SK-MEL-5 (cell line): ENCODE measurements around the gene SETD6. TPM values are rescaled to one million over a fixed set of nuclear protein-coding genes. Genes with fewer than 3 reads are reported as not detected.
"Not testable (repeated sequence)": the region's sequence is repeated elsewhere in the genome, so short reads cannot be mapped to it uniquely, and the experiment has no call there.

ENCODE experiments used
- DNase-seq: peaks from one replicate; pipeline ENCODE4 v3.0.0-alpha.2; 2016; ENCODE audit warnings: low read depth, low spot score
- in situ Hi-C: cut with HindIII; loops from 2 replicates; pipeline ENCODE4 v1.10.0; 2016; ENCODE audit warnings: low sequenced_read_pairs, high pct_unique_total_duplicates, low pct_unique_long_range_greater_than_20kb
- total RNA-seq: library from RNA; depleted of rRNA; stranded (reverse); fragments of >200 nt; shearing (Covaris generic); gene quantifications from 2 replicates; pipeline ENCODE4 v1.2.3, GENCODE V29; 2014

Gene SETD6
- total RNA-seq, 1 experiment from 2014 or later = 1.3 TPM

DNA sequence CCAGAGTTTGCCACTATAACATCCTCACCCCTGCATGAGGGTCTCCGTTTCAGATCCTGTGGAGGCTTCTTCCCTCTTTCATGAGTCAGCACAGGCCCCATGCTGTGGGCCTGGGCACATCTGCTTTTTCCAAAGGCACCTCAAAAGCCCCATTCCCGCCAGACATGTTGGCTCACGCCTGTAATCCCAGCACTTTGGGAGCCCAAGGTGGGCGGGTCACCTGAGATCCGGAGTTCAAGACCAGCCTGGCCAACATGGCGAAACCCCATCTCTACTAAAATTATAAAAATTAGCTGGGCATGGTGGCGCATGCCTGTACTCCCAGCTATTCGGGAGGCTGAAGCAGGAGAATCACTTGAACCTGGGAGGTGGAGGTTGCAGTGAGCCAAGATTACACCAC lies 24.8 kb upstream of the SETD6 start:
- in situ Hi-C loops, DNase-seq: not testable (repeated sequence)

DNA sequence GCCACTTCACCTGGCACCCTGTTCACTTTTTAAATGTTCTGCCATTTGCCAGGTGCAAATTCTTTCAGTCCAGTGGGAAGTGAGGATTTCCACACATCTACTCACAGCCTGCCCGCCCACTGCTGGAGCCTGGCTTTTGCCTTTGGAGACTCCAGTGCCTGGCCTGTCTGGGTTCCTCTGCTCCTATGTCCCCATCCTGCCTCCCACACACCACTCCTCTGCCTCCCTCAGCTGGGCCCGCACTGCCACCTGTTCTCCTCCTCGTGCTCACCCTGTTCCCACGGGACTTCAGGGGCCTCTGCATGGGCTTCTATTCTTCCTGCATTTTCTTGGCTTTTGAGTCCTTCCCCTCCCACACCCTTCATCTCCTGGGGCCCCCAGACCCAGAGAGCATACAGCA lies 23.3 kb upstream of the SETD6 start:
- DNase-seq = no peak
- in situ Hi-C loops = no loop called here

DNA sequence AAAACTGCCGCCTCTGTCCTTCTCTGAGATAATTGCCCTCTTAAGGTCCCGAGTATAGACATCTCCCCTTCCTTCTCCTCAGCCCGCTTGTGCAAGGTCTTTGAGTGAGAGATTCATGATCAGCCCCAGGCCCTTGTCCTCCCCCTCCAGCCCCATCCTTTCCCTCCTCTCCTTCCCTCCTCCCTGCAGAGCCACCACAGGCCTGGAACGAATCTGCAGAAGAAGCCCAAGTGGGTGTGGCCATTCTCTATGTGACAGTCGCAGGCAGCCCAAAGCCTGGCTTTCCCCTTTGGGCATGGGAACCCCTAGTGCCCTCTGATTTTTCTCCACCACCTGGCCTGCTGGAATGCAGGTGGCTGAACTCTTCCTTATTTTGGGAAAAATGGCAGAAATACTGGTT lies 22.6 kb upstream of the SETD6 start:
- DNase-seq = no peak
- in situ Hi-C loops = no loop called here

DNA sequence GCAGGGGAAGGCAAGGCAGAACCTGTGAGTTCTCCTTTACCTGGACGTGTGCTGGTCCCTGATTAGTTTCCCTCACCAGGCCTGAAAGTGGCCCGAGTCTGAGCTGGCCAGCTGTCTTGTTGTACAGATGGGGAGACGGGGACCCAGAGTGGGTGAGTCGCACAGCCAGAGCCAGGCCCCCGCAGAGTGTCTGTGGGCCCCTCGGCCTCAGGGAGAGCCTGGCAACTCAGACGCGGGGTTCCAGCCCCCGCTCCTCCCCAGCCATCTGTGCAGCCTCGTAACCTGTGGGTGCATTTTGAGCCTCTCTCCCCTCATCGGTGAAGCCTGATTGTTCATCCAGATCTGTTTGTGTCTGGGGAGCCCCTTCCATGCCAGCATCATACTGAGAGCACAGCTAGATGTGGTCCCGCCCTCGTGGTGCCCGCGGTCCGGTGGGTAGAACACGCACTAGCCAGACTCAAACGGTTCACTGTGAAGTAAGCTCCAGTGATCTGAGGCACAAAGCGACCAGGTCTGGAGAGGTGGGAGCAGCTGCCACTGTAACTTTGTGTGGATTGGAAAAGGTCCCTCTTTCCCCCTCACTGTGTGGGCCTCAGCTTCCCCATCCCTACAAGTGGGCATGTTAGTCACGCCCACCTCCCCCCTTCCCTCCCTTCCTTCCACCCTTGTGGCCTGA lies 21.4 kb upstream of the SETD6 start:
- DNase-seq = no peak
- in situ Hi-C loops = no loop called here

DNA sequence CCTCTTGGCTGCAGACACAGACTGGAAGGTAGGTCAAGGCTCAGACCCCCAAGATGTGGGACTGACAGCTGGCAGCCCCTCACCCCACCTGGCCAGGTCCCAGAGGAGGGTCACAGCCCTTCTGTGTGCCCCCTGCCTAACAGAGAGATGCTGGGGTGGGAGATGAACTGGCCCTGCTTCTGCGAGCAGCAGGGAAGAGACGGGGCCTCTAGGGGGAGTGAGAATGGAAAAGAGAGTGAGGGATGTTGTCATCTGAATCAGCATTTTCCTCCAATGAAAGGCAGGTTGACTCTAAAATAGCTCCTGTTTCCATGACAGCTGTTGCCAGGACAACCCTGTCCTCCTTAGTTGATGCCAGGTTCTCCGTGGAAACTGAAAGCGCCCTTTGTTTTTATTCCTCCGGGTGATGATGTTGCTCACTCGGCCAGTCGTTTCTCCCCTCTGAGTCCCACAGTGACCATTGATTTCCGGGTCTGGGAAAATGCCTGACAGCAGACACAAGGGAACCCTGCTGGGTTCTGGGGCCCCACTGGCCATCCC lies 20.3 kb upstream of the SETD6 start:
- in situ Hi-C loops = no loop called here
- DNase-seq = peak; percentile 95

- in situ Hi-C loops = no loop called here
- no peak for DNase-seq
These were observed 19.6 kb upstream of the SETD6 start for GRCh38 chr16:58495521-58496331.

GRCh38 chr16:58497468-58497867 lies 17.8 kb upstream of the SETD6 start:
- in situ Hi-C loops = no loop called here

DNA sequence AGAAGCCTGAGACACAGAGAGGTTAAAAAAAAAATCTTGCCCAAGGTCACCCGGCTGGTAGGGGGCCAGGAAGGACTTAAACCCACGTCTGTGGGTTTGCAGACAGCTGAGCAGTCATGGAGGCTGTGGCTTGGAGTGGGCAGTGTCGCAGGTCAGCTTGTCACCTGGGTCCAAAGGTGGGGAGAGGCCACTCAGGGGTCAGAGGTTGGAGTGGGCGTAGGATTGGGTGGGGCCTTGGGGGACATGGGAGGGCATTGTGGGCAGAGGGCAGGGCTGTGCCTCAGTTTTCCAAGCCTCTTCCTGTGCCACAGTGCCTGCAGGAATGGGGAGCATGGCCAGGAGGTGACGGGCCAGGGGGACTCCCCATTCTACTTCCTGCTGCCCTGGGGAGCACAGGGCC lies 17.4 kb upstream of the SETD6 start:
- in situ Hi-C loops = no loop called here
- no peak for DNase-seq

More at GRCh38 chr16:58497468-58497867, 17.8 kb upstream of the SETD6 start:
- no peak for DNase-seq

GRCh38 chr16:58498341-58499091 lies 16.8 kb upstream of the SETD6 start:
- in situ Hi-C loops = no loop called here

DNA sequence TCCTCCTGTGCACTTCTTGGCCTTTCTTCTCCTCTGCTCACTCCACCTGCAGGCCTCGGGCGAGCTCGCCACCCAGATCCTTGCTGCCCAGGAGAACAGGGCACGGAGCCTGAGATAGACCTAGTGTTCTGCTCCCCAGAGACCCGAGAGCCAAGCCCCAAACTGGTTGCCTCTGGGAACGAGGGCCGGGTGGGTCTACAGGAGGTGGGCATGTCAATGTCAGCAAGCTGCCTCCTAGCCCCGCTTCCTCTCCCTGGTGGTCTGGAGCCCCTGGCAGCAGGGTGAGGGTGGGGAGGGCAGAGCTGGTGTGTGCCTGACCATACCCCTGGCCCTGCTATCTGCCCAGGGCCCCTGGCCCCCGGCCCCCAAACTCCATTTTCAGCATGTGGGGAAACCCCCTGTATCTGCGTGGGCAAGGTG lies 16.2 kb upstream of the SETD6 start:
- in situ Hi-C loops = no loop called here
- no peak for DNase-seq

More at GRCh38 chr16:58498341-58499091, 16.8 kb upstream of the SETD6 start:
- DNase-seq = no peak

DNA sequence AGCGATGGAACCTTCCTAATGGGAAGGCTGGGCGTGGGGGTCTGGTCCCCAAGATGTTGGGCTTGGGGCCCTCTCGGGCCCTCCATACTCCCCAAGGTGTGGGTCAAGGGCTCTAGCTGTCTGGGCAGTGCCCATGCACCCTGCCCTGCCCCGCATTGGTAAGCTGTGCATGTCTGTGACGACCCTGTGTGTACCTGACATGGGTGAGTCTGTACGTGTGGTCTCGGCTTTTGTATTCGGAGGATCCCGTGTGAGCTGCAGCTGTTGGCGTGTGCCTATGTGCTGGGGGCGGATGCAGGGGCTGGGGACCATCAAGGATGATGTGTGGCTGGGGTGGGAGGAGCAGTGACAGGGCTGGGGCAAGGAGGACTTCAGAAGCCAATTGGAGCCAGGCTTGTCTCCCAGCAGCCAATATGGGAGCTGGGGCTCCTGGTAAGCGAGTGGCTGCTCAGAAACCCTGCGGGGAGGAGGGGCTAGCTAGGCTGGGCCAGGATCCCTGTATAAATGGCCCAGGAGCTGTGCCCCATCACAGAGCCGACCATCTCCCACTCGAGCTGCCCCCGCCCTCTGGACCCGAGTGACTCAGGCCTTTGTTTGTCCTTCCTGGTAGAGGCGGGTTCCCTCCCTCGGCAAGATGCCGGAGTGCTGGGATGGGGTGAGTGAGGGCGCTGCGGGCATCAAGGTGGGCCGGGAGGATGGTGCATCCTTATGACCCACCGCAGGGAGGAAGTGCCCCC lies 15.5 kb upstream of the SETD6 start, which contains the start of gene NDRG4:
Gene NDRG4, plus strand, starts transcription at position 529 of the 737 bp plus-strand sequence. Its CDS starts 106 bp downstream, at position 635.
- DNase-seq = peak; percentile 57
- in situ Hi-C loops = no loop called here

DNA sequence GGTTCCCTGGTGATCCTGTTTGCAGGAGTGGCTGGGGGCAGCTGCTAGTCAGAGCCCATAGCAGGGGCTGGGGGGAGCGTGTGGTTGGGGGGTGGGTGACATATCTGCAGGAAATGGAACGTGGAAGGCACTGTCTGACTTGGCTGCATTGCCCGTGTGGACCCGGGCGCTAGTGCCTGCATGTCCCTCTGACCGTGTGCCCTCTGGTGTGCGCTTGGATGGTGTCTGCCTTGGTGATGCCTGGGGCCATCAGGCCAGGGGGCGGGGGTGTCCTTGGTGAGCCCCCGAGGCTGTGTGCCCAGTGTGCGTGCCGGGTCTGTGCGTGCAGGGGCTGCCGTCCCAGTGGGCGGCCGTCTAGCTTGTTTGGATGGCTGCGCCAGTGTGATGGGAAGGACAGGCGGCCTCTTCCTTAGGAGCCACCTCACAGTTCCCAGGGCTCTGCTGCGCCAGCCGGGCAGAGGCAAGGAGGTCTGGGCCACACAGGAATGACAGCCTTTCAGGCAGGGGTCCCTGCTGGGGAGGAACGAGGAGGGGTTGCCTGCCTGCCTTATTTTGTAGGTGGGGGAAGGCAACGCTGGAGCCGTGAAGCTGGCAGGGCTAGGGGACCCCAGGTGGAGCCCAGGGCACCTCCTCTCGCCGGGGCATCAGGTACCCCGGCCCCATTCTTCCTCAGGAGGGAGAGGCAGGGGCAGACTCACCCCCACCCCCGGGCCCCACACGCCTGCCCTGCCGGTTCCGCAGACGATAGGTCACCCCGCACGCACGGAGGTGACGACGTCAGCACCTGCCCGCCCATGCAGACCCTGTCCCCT lies 14.7 kb upstream of the SETD6 start:
- in situ Hi-C loops = no loop called here
- no peak for DNase-seq

GRCh38 chr16:58501242-58502131 lies 13.8 kb upstream of the SETD6 start:
- DNase-seq = no peak
- in situ Hi-C loops = no loop called here

GRCh38 chr16:58502217-58502921 lies 12.9 kb upstream of the SETD6 start:
- no peak for DNase-seq
- in situ Hi-C loops = no loop called here

DNA sequence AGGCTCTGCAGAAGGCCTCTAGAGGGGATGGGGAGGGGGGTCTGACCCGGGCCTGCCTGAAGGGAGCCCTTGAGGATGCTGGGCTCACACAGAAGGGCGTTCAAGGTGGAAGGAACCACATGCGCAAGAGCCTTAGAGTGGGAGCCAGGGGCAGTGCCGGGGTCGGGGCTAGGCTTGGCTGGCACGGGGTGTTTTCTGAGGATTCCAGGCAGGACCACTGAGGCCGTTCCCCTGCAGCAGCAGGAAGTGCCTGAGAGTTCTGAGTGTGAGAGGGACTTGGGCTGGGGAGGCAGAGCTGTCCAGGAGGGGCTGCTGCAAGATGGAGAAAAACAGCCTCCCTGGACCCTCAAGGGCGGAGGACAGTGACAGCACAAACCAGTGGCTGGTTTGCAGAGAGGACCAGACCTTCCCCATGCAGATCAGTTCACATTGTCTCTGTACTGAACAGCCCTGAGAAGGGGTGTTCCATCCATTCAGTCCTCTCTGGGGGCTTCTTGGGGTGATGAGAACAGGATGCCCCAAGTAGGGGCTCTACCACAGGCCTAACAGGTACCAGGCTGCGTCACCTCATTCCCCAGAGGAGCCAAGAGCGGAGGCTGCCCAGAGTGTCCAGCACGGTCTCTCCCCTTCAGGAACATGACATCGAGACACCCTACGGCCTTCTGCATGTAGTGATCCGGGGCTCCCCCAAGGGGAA lies 12.0 kb upstream of the SETD6 start:
- no peak for DNase-seq
- in situ Hi-C loops = no loop called here
